Measurements from ENCODE around the gene DHRSX. TPM values are rescaled to one million over a fixed set of nuclear protein-coding genes. Genes with fewer than 3 reads are reported as not detected.

The DHRSX gene
- total and polyA plus RNA-seq, 2 of the 13 experiments (the other 11 are each of a cell fraction or from before 2014, with no cell fraction given) = 15.5 to 24.3 TPM

GRCh38 chrX:2412131-2412530, 88.6 kb downstream of the DHRSX start:
- no peak overlapping the region for H2AFZ ChIP-seq (ENCODE audit: low read length)
- H3K79me2 ChIP-seq (ENCODE audit: insufficient read depth, low read length) = no peaks in the 10 kb centered on the region
- no peak overlapping the region for H3K9ac ChIP-seq (ENCODE audit: insufficient read depth, low read depth, low read length)
- H4K20me1 ChIP-seq (ENCODE audit: insufficient read depth, low read length) = 0 out of 2 replicates have a peak, but pooled peaks cover 4% of the 10 kb centered on the region
- no peak overlapping the region for H3K4me3 ChIP-seq (replicated peaks in 1 of 3; ENCODE audit: insufficient read depth in 1 of 3, low read depth in 2 of 3, low read length in 3 of 3)
- BruUV-seq (replicated peaks) = no TSS peak
- DNase-seq (ENCODE audit: low spot score) (no peak), ATAC-seq (no peak), FAIRE-seq (no peak)
- peaks cover 17% of the 10 kb centered on the region for H3K9me3 ChIP-seq (ENCODE audit: low read length)
- no peak overlapping the region for H3K4me2 ChIP-seq (ENCODE audit: low read depth, low read length)
- ChIA-PET POLR2A (no interaction called here), CTCF (ENCODE audit: low intra/inter-chr PET ratio, low total read pairs) (no interaction called here)
- intact Hi-C loops (cut with micrococcal nuclease; ENCODE audit: unreplicated experiment) = no loop called here
- no peak for TF ChIP-seq EED (CRISPR knock-in tag; IDR thresholded peaks at IDR 0.05)
- TF ChIP-seq ZNF547 (CRISPR knock-in tag; IDR thresholded peaks at IDR 0.05) = no peak
- no peak for TF ChIP-seq ZNF782 (CRISPR knock-in tag; IDR thresholded peaks at IDR 0.05; ENCODE audit: borderline replicate concordance)
- no peak for TF ChIP-seq AHR (CRISPR knock-in tag; IDR thresholded peaks at IDR 0.05)
- no peak for TF ChIP-seq CENPT (CRISPR knock-in tag; IDR thresholded peaks at IDR 0.05; ENCODE audit: low read depth)
- TF ChIP-seq, protein P1, sequence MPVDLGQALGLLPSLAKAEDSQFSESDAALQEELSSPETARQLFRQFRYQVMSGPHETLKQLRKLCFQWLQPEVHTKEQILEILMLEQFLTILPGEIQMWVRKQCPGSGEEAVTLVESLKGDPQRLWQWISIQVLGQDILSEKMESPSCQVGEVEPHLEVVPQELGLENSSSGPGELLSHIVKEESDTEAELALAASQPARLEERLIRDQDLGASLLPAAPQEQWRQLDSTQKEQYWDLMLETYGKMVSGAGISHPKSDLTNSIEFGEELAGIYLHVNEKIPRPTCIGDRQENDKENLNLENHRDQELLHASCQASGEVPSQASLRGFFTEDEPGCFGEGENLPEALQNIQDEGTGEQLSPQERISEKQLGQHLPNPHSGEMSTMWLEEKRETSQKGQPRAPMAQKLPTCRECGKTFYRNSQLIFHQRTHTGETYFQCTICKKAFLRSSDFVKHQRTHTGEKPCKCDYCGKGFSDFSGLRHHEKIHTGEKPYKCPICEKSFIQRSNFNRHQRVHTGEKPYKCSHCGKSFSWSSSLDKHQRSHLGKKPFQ (CRISPR knock-in tag; IDR thresholded peaks at IDR 0.05; ENCODE audit: insufficient replicate concordance) = no peak
- TF ChIP-seq RXRA (CRISPR knock-in tag; IDR thresholded peaks at IDR 0.05) = no peak
- TF ChIP-seq, protein P2, sequence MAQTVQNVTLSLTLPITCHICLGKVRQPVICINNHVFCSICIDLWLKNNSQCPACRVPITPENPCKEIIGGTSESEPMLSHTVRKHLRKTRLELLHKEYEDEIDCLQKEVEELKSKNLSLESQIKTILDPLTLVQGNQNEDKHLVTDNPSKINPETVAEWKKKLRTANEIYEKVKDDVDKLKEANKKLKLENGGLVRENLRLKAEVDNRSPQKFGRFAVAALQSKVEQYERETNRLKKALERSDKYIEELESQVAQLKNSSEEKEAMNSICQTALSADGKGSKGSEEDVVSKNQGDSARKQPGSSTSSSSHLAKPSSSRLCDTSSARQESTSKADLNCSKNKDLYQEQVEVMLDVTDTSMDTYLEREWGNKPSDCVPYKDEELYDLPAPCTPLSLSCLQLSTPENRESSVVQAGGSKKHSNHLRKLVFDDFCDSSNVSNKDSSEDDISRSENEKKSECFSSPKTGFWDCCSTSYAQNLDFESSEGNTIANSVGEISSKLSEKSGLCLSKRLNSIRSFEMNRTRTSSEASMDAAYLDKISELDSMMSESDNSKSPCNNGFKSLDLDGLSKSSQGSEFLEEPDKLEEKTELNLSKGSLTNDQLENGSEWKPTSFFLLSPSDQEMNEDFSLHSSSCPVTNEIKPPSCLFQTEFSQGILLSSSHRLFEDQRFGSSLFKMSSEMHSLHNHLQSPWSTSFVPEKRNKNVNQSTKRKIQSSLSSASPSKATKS (CRISPR knock-in tag; IDR thresholded peaks at IDR 0.05) = no peak
- TF ChIP-seq RFX3 (CRISPR knock-in tag; IDR thresholded peaks at IDR 0.05) = no peak
- no peak for TF ChIP-seq GATA4 (IDR thresholded peaks at IDR 0.05; ENCODE audit: borderline replicate concordance, low read depth)
- TF ChIP-seq CBX5 (CRISPR knock-in tag; IDR thresholded peaks at IDR 0.05; ENCODE audit: borderline replicate concordance) = no peak
- TF ChIP-seq, protein P3, sequence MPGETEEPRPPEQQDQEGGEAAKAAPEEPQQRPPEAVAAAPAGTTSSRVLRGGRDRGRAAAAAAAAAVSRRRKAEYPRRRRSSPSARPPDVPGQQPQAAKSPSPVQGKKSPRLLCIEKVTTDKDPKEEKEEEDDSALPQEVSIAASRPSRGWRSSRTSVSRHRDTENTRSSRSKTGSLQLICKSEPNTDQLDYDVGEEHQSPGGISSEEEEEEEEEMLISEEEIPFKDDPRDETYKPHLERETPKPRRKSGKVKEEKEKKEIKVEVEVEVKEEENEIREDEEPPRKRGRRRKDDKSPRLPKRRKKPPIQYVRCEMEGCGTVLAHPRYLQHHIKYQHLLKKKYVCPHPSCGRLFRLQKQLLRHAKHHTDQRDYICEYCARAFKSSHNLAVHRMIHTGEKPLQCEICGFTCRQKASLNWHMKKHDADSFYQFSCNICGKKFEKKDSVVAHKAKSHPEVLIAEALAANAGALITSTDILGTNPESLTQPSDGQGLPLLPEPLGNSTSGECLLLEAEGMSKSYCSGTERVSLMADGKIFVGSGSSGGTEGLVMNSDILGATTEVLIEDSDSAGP (CRISPR knock-in tag; IDR thresholded peaks at IDR 0.05; ENCODE audit: borderline replicate concordance) = no peak
- TF ChIP-seq KDM5B (CRISPR knock-in tag; IDR thresholded peaks at IDR 0.05; ENCODE audit: borderline replicate concordance) = no peak
- TF ChIP-seq ZNF577 (CRISPR knock-in tag; IDR thresholded peaks at IDR 0.05; ENCODE audit: borderline replicate concordance, low read depth) = no peak
- TF ChIP-seq ATF2 (CRISPR knock-in tag; IDR thresholded peaks at IDR 0.05) = no peak
- TF ChIP-seq HDAC2 (CRISPR knock-in tag; IDR thresholded peaks at IDR 0.05) = no peak
- no peak for TF ChIP-seq FOXA3 (CRISPR knock-in tag; IDR thresholded peaks at IDR 0.05)
- 96% methylated on average over 9 of the region's 9 CpGs for WGBS (ENCODE audit: low lambda C conversion rate)
- no peaks in the 10 kb centered on the region for H3K27me3 ChIP-seq (ENCODE audit: control insufficient read depth in 1 of 2, insufficient read depth in 2 of 2, low read length in 2 of 2)
- in situ Hi-C loops (cut with HindIII; ENCODE audit: extremely low pct_ligation_motif_present, low pct_unique_long_range_greater_than_20kb) = no loop called here
- H3K36me3 ChIP-seq (replicated peaks in 1 of 2; ENCODE audit: control insufficient read depth in 1 of 2, insufficient read depth in 2 of 2, low read length in 2 of 2) = peaks cover 0 to 5% of the 10 kb centered on the region in 2 experiments; a peak in 2 of 5 replicates
- H3K4me1 ChIP-seq (ENCODE audit: insufficient read depth, low read length) = peaks cover 19% of the 10 kb centered on the region
- no peak overlapping the region for H3K27ac ChIP-seq (ENCODE audit: extremely low read length, insufficient read depth, low read length)

Data from HepG2 (cell line).